Measurements from ENCODE around the gene TBC1D22A.
A peak's percentile ranks its signal among the peaks of the same experiment; 100 is the strongest.

Gene TBC1D22A

DNA sequence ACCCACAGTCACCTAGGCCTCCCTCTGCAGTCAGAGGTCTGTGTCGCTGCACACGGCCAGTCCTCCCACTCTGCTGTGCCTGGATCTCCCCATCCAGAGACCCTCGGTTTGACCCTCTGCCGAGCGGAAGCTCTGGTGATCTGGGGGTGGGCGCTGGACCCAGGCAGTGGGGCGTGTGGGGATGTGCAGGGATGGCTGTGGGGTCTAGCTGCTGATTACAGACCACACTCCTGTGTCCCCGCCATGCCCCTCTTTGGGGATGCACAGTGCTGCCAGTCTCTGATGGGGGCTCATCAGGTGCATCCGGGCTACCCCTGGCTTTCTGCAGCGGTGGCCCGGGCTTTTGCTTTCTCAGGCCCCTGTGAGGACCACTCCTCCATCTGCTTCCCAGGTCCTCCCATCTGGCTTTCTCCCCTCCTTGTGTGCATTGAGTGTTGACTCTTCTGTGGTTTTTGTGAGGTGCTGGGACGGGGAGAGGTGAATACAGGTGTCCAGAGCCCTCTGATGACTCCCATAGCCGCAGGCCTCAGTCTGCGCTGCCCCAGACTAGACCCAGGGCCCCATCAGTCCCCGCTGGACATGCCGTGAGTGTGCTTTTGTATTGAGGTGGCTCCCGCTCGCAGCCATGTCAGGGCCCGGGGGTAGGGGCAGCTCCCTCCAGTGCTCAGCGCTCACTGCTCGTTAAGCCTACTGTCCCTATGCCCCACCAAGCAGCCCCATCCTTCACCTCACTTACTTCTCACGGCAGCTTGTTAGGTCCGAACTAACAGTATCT lies 251.6 kb downstream of the TBC1D22A start:
- no peak for DNase-seq (ENCODE audit: low read depth)

GRCh38 chr22:47014636-47015345 lies 252.3 kb downstream of the TBC1D22A start:
- no peak for DNase-seq (ENCODE audit: low read depth)

- no peak for DNase-seq (ENCODE audit: low read depth)
Measured at GRCh38 chr22:47015589-47016178, 253.2 kb downstream of the TBC1D22A start.

- DNase-seq (ENCODE audit: low read depth) = no peak
Measured at GRCh38 chr22:47016631-47017030, 254.2 kb downstream of the TBC1D22A start.

DNA sequence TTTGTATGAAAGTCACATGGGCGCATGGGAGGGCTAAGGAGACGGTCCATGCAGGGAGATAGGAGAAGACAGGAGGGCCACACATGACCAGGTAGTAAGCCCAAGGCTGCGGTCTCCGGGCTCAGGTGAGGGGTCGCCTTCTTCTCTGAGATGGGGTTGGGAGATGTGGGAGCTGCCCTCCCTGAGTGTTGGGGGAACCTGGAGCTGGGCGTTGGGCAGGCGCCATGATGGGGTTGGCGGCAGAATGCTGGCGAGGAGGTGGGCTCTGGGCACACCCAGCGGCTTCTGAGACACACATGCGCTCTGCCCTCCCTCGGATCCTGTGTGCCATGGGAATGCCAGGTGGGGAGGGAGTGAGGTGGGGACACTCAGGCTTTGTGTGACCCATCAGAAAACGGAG lies 254.8 kb downstream of the TBC1D22A start:
- no peak for DNase-seq (ENCODE audit: low read depth)

DNA sequence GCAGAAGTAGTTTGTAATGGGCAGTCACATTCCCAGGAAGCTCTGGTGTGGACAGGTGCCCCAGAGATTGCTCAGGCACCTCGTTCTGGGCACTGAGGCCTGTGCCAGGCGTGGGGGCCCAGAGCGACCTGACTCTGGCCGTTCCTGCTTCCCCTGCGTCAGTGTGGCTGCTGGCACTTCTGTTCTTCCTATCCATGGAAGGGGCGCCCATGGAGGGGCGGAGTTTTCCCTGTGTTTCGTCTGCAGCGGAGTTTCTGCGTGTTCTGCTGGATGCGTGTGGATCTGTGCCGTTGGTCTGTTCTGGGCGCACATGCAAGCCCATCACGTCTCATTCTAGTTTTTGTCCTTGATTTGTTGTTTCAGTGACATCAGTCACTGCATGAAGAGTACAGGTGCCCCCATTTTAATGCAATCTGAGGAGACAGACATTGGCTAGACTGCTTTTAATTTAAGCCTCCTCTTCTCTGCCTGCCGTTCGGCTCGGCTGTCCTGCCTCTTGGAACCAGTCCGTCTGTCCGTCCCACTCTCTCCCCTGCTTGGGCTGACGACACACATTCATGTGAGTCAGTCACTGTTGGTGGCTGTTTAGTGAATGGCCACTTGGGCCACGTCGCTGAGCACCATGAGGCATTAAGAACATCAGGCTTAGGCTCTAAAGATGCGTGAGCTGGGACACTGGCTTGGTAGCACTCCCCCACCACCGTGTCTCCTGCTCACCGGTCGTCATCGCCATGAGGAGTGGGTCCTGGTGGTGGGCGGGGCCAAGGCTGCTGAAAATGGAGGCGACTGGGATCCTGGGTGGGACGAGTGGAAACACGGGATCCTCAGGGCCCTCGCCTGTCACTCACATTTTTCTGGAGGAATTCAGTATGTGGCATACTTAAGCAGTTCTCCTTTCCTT lies 255.8 kb downstream of the TBC1D22A start:
- no peak for DNase-seq (ENCODE audit: low read depth)

DNA sequence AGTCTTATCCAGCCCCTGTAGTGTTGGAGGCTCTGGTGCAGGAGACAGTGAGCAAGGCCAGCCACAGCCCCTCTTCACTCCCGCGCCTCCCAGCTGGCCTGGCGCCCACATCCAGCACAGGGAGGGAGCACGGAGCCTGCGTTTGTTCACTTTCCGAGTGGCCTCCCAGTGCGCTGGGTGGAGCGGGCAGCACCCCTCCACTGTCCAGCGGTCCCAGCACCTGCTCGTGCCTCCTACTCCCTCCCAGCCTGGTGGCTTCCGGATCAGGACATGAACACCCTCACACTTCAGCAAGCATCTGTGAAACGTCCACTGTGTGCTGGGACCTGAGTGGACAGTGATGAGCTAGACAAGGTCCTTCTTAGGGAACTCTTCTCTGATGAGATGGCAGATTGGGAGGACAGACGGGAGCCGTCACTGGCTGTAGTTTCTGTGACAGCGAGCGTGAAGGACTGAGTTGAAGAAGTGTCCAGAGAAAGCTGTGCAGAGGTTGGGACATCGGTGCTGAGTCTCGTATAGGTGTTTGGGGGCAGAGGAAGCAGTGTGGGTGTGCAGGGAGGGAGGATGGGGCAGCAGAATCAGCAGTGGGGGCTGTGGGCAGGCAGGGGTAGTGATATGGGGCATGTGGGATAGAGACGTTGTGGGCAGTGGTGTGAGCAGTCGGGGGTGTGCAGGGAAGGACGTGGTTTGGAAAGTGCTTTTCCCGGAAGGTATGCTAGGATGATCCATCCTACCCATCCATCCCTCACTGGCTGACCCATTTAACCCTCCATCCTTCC lies 256.8 kb downstream of the TBC1D22A start:
- no peak for DNase-seq (ENCODE audit: low read depth)

- DNase-seq (ENCODE audit: low read depth) = peak; percentile 29
Measured at GRCh38 chr22:47020166-47020565, 257.7 kb downstream of the TBC1D22A start.

DNA sequence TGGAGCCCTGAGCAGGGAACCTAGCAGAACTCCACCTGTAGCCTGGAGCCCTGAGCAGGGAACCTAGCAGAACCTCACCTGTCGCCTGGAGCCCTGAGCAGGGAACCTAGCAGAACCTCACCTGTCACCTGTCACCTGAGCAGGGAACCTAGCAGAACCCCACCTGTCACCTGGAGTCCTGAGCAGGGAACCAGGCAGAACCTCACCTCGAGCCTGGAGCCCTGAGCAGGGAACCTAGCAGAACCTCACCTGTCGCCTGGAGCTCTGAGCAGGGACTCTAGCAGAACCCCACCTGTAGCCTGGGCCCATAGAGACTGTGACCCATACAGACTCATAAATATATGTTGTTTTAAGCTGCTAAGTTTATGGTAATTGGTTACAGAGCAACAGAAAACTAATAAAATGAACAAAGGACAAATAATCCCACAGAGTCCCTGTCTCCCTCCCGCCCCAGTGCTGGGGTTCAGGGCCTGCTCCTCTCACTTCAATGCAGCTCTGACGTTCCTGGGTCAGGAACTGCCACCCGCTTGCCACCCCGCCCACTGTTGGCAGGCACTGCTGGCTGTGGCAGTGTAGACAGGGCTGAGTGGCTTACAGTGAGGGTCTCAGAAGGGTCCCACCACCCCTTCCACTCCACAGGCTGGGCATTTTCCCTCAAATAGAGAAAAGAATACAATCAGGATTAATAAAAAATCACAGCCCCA lies 259.1 kb downstream of the TBC1D22A start:
- DNase-seq (ENCODE audit: low read depth) = no peak

DNA sequence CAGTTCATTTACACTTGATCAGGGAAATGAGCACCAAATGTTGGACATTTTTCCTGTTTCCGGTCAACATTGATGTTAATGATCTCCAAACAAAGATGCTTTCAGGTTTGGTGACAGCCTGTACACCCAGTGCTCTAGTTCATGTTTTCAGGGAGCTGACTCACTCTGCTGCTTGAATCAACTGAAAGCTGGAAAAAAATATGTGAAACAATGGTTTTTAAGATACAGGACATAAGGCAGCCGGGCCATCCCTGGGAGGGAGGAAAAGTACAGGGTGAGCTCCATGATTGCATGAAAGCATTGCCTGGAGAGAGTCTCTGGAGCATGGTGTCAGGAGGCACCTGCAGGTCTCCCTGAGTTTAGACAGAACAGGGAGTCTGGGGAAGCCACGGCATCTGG lies 259.6 kb downstream of the TBC1D22A start:
- no peak for DNase-seq (ENCODE audit: low read depth)

DNA sequence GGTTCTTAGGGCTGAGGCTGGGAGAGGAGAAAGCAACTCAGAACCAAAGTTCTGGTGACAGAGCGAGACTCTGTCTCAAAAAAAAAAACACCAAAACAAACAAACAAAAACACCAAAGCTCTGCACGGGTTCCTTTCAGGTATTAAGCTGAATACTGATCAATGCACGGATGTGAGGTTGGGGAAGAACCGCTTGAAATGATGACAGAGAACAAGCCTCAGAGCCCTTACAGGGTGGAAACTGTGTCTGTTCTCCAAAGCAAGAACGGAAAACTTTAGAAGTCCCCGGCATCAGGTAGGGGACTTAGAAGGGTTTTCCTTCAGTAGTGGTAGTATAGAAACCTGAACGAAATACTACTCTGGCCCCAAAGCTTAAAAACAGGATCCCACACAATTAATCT lies 260.0 kb downstream of the TBC1D22A start:
- no peak for DNase-seq (ENCODE audit: low read depth)

DNA sequence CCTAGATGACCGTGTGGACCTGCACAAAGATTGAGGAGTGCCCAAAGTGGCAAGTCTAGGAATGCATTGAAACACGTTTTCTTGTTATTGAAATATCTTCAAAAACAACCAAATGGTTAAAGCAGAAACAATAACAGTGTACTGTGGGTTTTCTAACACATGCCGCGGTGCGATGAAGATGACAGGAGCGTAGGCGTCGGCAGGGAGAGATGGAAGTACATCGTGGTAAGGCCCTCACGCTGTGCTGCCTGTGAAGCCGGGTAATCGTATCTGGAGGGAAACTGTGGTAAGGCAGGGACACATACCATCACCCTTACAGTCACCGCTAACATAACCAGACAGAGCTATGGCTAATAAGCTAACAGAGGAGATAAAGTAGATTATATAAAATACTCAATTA lies 261.4 kb downstream of the TBC1D22A start:
- no peak for DNase-seq (ENCODE audit: low read depth)

DNA sequence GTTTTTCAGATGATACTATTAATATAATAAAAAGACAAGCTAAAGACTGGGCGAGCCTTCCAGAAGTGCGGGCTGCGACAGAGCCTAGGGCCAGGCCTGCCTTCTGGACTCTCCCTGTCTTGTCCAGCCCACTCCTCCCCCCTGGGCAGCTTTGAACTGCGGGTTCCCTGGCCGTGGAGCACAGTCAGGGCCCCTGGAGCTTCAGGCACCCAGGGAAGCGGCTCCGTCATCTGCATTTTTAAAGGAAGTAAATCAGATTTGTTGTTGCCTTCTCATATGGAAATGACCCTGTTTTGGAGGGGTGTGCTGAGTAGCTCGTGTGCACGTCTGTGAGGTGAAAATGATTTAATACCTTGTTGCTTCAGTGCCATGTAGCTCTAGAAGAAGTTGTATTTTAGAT lies 265.3 kb downstream of the TBC1D22A start:
- no peak for DNase-seq (ENCODE audit: low read depth)

GRCh38 chr22:47029244-47030074 lies 267.0 kb downstream of the TBC1D22A start:
- DNase-seq (ENCODE audit: low read depth) = no peak

- no peak for DNase-seq (ENCODE audit: low read depth)
Measured at GRCh38 chr22:47030143-47030661, 267.8 kb downstream of the TBC1D22A start.

DNA sequence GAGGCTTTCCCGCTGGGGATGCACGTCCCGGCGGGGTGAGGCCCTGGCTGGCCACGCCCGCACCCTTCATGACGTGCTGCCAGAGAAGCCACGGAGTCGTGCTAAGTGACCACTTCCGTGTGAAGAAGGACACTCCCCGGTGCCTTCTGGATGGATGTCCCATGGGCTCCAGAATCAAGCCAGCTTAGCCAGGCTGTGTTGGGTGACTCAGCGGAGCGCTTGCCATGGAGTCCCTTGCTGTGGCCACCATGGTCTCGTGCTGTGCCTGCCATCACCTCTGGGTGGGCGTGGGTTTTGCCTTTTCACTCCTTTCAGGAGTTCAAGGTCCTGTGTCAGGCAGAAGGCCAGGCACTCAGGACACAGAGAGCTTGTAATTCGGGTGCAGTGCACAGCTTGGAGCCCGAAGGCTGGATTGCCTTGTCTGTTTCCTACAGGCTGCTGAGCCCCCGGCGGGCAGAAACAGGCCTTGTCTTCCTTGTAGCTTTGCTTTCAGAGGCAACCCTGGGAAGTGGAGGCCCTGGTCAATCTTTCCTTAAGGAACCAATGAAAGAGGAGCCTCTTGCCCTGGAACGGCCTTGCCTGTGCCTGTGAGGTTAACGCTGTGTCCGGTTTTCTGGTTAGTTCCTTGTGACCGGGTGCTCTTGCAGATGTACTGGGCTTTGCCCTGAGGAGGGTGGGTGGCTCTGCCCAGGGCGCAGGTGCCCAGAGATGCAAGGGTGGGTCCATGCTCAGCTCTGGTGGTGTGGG lies 268.6 kb downstream of the TBC1D22A start:
- no peak for DNase-seq (ENCODE audit: low read depth)

- no peak for DNase-seq (ENCODE audit: low read depth)
Measured at GRCh38 chr22:47031628-47031915, 269.1 kb downstream of the TBC1D22A start.

DNA sequence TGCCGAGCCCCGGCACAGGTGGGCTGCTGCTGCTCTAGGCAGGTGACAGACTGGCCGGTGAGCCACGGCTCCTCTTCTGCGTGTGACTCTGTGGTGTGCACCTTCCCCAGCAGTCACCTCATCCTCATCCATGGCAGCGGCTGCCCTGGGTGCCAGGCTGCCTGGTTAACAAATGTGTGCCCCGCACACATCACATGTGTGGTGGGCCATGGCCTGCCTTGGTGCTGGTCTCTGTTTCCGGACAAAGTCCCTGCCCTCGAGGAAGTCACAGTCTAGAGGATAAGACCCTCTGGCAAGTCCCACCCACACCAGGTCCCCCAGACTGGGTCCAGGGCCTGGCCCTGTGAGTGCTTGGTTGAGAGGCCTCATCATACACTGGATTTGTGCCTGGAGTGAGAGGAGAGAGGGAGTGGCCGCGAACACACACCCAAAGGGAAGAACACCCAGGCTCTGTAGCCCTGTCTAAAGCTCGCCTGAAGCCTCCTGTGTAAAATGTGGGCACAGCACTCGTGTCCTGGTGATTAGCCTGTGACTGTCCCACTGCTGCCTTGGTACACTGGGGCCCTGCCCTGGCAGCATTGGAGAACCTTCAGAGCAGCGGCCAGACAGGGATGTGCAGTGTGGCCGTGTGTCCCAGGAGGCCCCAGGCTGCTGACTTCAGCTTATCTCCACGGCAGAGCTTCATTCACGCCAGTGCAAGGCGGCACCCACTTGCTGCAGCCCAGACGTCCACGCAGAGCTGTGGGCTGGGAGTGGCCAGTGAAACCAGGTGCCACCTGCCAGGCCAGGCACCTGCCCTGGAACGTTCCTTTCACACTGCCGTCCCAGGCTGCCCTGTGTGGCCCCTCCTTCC lies 269.9 kb downstream of the TBC1D22A start:
- no peak for DNase-seq (ENCODE audit: low read depth)

Data from iris pigment epithelial cell (primary cell).